NCI-H2171 (cell line): Measurements from ENCODE around the gene ALAD.
"Not testable (repeated sequence)": the region's sequence is repeated elsewhere in the genome, so short reads cannot be mapped to it uniquely, and the experiment has no call there.

Experiments
- DNase-seq: peaks from one replicate; lab custom pipeline; 2025; lab: John Stamatoyannopoulos, UW

ALAD gene

DNA sequence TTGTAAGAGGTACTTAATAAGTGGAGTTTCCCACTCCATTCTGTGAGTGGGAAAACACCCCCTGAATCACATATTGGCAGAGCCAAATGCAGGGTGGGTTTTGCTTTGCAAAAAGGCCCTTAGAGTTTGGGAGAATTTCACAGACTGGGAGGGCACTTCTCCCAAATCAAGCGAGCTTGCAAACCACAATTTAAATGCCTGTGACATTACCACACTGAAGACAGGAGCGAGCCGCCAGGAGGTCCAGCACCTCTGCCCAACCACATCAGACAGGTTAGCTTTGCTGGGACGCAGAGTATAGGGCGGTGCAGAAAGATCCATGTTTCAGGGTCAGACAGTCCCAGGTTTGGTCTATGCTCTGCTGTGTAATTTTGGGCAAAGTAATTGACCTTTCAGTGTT is 2.3 kb downstream of the ALAD start:
- DNase-seq, result no peak

DNA sequence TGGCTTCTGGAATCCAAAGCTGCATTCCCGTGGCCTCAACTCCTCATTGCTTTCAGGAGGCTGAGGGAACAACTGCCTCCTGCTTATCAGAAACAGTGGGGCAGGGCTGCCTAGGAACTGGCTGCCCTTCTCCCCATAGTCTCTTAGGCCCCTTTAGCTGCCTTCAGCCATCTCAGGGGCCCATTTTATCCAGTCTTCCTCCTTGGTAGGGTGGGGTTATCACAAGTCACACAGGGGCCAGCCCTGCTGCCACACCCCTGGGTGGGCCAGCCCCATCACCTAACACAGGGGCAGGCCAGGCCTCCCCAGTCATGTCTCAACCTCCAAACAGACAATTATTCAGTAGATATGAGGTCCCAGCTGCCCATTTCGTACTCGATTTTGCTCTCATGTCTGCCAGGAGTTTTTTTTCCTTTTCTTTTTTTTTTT is 3.9 kb downstream of the ALAD start:
- DNase-seq, result no peak

DNA sequence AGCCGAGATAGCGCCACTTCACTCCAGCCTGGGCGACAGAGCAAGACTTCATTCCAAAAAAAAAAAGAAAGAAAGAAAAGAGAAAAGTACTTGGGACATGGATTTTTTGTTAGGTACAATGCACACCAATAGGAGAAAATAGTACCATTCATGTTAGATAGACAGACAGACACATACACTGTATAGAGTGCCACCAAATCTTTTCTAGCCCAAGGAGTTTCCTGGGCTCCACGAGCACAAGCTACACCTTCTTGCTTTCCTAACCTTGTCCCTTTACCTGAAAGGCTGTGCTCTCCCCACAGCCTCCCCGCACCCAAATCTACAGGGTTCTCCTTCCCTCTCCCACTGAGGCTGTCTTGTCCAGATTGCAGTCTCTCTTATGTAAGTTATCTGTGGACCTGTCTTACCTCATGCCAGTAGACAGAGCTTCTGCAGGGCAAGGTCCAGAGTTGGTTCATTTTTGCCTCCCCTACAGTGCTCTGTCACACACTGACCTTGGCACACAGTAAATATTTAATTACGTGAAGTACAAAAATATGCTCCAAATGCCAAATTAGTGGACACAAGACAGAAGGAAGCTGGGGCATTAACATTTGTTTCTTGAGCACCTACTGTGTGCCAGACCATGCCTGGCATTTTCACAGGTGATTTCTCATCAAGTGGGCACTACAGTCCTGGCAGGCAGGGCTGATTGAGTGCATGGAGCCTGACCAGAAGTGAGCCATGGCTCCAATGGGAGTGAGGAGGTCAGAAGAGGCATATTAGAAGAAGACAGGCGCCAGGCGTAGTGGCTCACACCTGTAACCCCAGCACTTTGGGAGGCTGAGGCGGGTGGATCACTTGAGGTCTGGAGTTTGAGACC is 5.9 kb downstream of the ALAD start:
- no peak for DNase-seq

DNA sequence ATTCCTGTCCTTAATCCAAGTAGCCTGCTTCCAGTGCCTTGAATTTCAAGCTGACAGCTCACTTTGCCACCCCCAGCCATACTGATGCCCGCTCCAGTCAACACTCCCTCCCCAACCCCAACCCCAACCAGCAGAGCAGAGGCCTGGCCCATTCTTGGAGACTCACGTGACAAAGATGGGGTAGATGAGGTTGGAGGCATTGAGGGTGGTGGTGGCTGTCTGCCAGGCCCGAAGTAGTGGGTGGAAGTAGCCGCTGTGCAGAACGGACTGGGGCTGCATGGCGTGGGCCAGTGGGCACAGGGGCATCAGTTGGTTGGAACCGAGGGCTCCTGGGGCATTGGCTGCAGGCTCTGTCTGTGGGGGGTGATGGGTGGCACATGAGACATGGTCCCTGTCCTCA is 7.8 kb downstream of the ALAD start:
- no peak for DNase-seq

DNA sequence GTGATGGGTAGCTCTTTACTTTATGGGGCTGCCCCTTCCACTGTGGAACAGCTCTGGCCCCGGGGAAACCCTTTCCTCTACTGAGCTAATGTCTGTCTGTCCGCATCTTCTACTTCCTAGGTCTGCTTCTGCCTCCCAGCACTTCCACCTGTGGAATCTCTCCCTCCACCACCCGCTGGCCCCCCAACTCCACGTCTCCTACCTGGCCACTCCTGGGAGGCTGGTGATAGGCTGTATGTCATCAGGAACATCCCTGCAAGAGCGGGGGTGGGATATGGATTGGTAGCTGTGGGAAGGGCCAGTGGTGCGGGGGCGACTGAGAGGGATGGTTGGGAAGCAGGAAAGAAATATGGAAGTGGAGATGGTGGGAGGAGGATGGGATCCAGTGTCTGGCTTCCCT is 9.2 kb downstream of the ALAD start:
- DNase-seq, result no peak

DNA sequence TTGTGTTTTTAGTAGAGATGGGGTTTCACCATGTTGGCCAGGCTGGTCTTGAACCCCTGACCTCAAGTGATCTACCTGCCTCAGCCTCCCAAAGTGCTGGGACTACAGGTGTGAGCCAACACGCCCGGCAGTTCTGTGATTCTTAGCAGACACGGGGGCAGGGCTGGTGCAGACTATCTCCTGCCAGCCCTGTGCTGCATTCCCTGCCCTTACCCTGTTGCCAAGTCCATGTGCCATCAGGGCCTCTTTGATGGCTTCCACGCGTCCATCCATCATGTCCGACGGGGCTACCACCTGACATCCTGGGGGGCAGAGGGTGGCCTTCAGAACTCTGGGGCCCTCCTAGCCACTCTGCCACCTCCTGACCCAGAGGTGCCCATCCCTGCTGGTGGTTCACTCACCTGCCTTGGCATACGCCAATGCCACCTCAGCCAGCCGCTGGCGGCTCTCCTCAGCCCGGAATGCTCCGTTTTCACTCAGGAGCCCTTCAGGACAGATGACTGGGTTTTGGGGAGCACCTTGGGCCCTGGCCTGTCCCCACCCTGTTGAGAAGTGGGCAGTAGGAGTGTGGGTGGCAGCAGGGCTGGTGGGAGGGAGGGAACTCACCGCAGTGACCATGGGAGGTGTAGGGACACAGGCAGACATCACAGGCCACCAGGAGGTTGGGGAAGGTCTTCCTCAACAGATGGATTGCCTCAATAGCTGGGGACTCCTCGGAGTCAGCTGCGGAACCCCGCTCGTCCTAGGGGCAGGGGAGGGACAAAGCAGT is 10.7 kb downstream of the ALAD start:
- DNase-seq, result no peak

DNA sequence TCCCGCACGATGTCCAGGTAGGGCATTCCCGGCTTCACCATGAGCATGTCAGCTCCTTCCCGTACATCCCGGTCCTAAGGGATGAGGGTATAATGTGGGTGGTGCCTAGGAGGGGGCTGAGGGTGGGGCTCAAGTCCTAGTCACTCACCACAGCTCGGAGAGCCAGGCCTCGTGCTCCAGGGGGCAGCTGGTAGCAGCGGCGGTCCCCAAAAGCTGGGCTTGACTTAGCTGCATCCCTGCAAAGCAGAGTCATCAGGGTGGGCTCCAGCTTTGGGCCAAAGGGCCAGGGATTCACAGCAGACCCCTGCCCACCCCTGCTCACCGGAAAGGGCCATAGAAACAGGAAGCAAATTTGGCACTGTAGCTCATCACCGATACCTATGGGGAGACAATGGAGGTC is 11.6 kb downstream of the ALAD start:
- DNase-seq, result no peak

DNA sequence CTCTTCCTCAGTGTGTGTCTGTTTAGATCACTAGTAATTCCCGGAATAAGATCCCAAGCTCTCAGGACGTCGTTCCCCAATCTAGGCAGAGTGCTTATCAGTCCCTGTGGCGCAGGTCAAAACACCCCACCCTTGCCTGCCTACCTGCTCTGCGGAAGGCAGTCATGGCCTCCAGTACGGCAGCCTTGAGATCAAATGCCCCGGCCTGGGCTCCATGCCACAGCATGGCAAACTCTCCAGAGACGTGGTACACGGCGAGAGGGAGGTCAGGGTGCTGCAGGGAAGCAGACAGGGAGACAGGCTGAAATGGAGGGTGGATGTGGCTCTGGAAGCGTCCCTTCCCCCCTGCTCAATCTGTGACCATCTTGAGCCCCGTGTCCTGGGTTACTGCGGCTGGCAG is 12.3 kb downstream of the ALAD start:
- no peak for DNase-seq

DNA sequence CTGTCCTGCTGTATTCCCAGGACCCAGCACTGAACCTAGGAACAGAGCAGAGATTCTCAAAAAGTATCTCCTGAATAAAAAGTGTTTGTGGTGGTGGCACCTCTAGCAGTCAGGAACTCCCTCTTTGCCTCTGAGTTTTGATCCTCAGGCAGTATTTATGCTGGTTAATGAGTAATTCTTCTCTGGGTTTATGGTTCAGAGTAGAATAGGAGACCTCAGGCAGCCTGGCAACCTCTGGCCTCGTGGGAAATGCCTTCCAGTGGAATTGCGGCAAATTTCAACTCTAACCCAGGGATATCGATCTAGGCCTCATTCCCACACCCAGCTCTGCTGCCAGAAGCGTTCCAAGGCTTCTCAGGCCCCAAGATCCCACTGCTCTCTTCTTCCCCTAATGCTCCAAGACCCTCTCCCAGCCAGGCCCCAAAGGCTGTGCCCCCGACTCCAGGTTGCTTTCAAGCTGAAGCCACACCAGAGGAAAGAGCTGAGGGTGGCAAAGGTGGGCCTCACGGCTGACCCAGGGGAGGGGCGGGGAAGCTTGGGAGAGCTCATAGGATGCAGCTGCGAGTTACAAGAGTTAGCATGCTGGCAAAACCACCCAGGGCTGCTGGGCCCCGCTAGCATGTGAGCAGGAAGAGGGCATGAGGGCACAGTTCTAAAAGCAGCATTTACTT is 13.4 kb downstream of the ALAD start:
- DNase-seq, result no peak

DNA sequence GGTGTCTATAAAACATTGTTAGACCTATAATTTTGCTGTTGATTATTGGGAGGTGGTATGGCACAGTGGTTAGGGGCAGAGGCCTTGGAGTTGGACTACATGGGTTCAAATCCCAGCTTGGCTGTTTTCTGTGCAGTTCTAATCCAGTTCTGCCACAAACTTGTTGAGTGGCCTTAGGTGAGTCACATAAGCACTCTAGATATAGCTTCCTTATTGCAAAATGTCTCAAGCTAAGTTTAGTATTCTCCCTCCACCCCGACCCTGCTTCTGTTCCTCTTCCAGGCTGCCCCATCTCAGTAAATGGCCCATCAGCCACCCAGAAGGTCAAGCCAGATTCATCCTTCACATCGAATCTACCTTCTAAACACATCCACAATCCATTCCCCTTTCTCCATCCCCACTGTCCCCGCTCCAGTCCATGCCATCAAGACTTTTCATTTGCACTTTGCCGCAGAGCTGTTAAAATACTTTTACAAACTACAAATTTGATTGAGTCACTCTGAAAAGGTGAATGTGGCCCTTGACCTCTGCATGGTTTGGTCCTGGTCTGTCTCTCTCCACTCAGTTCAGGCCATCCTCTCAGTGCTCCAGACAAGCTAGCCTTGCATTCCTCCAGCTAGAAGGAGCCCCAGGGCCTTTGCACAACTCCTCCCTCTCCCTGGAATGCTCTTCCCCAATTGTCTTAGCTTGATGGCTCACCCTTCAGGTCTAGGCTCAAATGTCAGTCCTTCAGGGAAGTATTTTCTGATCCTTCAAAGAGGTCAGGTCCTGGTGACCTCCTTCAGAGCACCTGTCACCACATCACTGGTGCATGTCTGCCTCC is 14.3 kb downstream of the ALAD start:
- no peak for DNase-seq

DNA sequence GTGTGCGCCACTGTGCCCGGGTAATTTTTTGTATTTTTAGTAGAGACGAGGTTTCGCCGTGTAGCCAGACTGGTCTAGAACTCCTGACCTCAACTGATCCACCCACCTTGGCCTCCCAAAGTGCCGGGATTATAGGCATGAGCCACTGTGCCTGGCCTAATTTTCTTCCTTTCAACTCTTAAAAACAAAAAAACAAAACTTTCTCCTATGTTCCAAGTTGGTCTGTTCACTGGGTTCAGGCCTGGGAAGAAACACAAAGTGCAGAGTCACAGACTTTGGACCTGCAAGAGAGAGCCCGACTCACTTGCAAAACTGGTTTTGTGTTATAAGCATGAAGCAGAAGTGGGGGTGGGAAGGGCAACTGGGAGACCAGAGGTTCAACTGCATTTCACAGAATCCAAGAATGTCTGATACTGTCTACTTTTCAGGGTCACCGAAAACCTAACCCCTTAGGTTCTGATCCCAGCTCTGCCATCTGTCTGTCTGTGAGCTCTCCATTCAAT is 19.1 kb downstream of the ALAD start:
- no peak for DNase-seq

DNA sequence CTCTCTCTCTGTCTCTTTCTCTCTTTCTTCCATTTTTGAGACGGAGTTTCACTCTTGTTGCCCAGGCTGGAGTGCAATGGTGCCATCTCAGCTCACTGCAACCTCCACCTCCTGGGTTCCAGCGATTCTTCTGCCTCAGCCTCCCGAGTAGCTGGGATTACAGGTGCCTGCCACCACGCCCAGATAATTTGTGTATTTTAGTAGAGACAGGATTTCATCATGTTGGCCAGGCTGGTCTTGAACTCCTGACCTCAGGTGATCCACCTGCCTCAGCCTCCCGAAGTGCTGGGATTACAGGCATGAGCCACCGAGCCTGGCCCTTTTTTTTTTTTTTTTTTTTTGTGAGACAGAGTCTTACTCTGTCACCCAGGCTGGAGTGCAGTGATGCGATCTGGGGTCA is 19.6 kb downstream of the ALAD start:
- DNase-seq, result not testable (repeated sequence)

DNA sequence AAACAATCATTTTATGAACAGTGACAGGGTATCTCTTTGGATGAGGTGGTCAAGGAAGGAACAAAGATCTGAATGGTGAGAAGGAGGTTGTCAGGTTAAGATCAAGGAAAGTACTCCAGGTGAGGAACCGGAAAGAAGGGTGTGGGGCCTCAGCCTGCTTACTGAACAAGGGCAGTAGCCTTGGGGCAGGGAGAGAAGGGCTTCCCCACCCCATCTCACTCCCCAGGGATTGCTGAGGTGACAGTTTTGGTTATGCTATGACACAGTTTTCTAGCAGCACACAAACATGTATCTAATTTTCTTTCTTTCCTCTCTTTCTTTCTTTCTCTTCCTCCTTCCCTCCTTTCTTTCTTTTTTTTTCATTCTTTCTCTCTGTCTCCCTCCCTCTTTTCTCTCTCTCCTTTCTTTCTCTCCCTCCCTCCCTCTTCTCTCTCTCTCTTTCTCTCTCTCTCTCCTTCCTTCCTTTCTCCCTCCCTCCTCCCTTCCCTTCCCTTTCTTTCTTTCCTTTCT is 20.2 kb downstream of the ALAD start:
- DNase-seq, result no peak

DNA sequence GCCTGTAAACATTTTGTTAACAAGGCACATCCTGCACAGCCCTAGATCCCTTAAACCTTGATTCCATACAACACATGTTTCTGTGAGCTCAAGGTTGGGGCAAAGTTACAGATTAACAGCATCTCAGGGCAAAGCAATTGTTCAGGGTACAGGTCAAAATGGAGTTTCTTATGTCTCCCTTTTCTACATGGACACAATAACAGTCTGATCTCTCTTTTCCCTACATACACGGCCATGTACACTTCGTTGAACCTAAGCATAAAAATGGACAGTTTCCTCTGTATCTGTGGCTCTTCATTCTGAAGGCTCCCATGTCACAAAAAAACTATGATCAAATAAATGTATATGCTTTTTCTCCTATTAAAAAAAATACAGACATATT is 21.3 kb downstream of the ALAD start:
- not testable (repeated sequence) for DNase-seq

DNA sequence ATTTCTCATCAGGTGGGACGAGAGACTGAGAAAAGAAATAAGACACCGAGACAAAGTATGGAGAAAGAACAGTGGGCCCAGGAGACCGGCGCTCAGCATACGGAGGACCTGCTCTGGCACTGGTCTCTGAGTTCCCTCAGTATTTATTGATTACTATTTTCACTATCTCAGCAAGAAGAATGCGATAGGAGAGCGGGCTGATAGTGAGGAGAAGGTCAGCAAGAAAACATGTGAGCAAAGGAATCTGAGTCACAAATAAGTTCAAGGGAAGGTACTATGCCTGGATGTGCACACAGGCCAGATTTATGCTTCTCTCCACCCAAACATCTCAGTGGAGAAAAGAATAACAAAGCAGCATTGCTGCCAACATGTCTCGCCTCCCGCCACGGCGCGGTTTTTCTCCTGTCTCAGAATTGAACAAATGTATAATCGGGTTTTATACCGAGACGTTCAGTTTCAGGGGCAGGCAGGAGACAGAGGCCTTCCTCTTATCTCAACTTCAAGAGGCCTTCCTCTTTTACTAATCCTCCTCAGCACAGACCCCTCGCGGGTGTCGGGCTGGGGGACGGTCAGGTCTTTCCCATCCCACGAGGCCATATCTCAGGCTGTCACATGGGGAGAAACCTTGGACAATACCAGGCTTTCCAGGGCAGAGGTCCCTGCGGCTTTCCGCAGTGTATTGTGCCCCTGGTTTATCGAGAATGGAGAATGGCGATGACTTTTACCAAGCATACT is 21.8 kb downstream of the ALAD start:
- not testable (repeated sequence) for DNase-seq

DNA sequence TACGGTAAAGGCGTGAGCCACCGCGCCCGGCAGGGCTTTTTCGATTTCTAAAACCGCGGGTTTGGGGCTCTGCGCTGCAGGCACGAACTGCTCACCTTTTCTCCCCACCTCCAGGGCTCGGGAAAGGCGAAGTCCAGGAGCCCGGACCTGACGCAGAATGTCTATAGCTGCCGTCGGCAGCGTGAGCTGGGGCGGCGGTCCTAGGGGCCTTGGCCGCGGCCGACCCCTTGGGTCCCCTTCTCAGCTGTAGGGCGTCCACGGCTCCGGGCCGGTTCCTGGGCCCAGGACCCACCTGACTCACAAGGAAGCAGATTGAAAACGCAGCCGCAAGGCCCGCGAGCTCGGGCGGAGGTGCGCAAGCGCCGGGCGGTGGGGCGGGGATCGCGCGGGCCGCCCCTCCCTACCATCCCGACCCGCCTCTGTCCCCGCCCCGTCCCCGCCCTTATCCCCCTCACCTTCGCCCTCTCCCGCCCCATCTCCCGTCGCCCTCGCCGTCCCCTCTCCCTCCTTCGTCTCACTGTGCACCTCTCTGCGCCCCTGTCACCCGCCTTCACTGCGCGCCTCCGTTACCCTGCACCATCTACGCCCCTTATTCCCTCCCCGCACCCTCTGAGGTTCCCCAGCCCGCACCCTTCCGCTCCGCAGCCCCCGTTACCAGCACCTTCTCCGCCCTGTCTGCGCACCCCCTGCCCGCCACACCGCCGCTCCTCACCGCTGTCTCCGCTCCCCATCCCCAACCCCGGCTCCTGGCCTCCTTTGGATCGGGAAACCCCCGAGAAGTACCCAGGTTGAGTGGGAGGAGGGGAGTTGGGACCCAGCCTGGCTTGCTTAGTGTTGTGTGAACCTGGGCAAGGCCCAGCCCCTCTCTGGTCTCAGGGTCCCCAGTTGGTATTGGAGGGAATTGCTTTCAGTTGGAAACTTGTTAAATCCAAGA is 24.2 kb downstream of the ALAD start, which contains the start of gene HDHD3:
TSS of gene HDHD3 (minus strand) at position 353 of the 934 bp plus-strand sequence. CDS start 2,632 bp downstream, outside the sequence.
- DNase-seq, result peak; percentile 79

DNA sequence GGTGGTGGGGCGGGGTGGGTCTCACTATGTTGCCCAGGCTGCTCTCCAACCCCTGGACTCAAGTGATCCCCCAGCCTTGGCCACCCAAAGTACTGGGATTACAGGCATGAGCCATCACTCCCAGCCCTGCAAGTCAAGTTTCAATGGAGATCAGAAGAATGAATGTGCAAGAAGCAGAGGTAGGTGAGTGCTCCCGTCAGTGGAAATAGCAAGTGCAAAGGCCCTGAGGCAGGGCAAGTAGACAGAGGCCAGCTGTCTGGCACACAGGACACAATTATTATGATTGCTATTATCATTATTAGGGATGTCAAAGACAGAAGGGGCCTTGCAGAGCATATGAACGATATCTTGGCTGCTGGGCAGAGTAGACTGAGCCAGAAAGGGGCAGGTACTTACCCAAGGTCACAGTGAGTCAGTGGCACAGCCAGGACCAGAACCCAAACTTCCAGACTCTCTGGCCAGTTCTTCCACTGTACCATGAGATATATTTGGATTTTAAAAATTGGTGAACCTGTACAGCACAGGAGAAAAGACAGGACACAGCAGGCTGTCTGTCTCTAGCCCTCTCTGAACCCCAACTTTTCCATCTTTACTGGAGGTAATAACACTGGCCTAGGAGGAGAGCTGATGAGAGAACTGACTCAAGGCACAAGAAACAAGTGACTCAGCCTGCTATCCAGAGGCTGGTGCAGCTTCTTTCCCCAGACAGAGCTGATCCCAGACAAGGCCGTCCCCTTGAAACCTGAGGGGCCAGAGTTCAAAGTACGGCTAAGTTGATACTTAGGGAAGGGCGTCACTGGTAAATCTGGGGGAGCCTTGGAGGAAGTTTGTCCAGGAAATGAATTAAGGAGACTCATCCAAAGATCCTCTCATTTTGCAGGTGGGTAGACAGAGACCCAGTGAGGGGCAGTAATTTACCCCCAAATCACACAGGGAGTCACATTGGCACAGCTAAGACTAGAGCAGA is 25.7 kb downstream of the ALAD start:
- DNase-seq, result no peak

DNA sequence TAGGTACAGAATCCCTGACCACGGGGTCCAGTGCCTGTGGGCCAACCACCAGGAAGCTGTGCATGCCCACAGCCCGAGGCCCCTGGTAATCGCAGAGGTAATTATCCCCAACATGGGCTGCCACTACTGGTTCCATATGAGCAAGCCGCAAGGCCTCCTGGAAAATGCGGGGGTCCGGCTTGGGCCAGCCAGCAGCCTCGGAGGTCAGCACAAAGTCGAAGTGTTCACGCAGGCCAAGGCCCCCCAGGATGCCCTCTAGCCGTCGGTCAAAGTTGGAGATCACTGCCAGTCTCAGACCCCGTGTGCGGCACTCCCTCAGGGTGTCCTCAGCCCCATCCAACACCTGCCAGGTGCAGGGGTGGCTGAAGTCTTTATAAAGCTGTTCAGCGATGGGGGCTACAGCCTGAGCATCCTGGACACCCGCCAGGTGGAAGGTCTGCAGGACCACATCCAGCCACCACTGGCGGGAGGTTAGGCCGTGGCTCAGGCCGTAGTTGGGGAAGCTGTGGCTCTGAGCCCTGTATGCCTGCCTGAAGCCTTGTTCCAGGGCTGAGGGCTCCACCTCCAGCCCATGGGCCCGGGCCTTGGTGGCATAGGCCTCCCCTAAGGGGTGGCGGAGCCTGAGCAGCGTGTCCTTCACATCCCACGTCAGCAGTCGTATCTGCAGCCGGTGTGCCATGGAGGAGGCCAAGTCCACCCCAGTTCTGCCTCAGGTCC is 27.2 kb downstream of the ALAD start:
- DNase-seq, result no peak
